HEK293 (cell line): Measurements from ENCODE around the gene ELOVL1.

Experiments used
- CTCF ChIA-PET: fragments of 350-600 bp; formaldehyde crosslinking; extraction: SDS; loops from one replicate; lab custom pipeline; 2021; ENCODE audit warnings: antibody characterized with exemption; lab: Yijun Ruan, JAX
- POLR2A ChIA-PET: fragments of 300-600 bp; formaldehyde crosslinking; extraction: SDS; loops from one replicate; lab custom pipeline; 2020; ENCODE audit warnings: antibody characterized with exemption, inconsistent platforms; lab: Yijun Ruan, JAX
- H3K27ac ChIP-seq: fragments of 200-500 bp; sonication (Bioruptor generic); 2 replicates; pipeline ENCODE4 v1.5.1; 2014; ENCODE audit warnings: low read depth, low read length, control low read depth, inconsistent platforms; ENCODE audit errors: extremely low read depth
- H3K36me3 ChIP-seq, 2 experiments: fragments of 200-500 bp in 1 of 2; sonication (Bioruptor generic) in 1 of 2; 1 replicate in 1 of 2; 2 replicates in 1 of 2; pipeline ENCODE4 v1.5.1; 2014 to 2017; ENCODE audit warnings: inconsistent platforms in 2 of 2, low read length in 2 of 2; ENCODE audit not compliant: control insufficient read depth in 2 of 2, insufficient read depth in 1 of 2
- H3K4me1 ChIP-seq: fragments of 200-500 bp; sonication (Bioruptor generic); 2 replicates; pipeline ENCODE4 v1.5.1; 2014; ENCODE audit warnings: mild to moderate bottlenecking, low read length, inconsistent platforms; ENCODE audit not compliant: control insufficient read depth, insufficient read depth
- H3K4me3 ChIP-seq: 2 replicates; pipeline ENCODE4 v1.5.1; 2011; ENCODE audit warnings: low read depth, mild to moderate bottlenecking, control low read depth, low read length, moderate library complexity
- H3K9me3 ChIP-seq: fragments of 200-500 bp; sonication (Bioruptor generic); 2 replicates; pipeline ENCODE4 v1.5.1; 2014; ENCODE audit warnings: low read depth, low read length, inconsistent platforms; ENCODE audit not compliant: control insufficient read depth, insufficient read depth
- BCL11A ChIP-seq: fragments of 450-650 bp; formaldehyde crosslinking; IDR thresholded peaks from 2 replicates; pipeline ENCODE4 v1.5.1; 2016; ENCODE audit warnings: low read depth, missing biosample characterization, missing genetic modification characterization
- MYNN ChIP-seq: fragments of 450-650 bp; formaldehyde crosslinking; IDR thresholded peaks from 2 replicates; pipeline ENCODE4 v1.5.1; 2016; ENCODE audit warnings: missing biosample characterization, missing genetic modification characterization, borderline replicate concordance
- SP3 ChIP-seq: fragments of 450-650 bp; formaldehyde crosslinking; IDR thresholded peaks from 2 replicates; pipeline ENCODE4 v1.5.1; 2016; ENCODE audit warnings: missing biosample characterization, missing genetic modification characterization
- TCF7L2 ChIP-seq: IDR thresholded peaks from 2 replicates; pipeline ENCODE4 v1.6.1; 2011; ENCODE audit warnings: low read depth, mild to moderate bottlenecking, inconsistent platforms, low read length, moderate library complexity, borderline replicate concordance
- TRIM28 ChIP-seq: IDR thresholded peaks from 2 replicates; pipeline ENCODE4 v1.6.1; 2011; ENCODE audit warnings: low read length, control low read depth, borderline replicate concordance
- ZBTB10 ChIP-seq: fragments of 450-650 bp; formaldehyde crosslinking; IDR thresholded peaks from 2 replicates; pipeline ENCODE4 v1.5.1; 2016; ENCODE audit warnings: missing biosample characterization, missing genetic modification characterization
- ZBTB17 ChIP-seq: fragments of 450-650 bp; formaldehyde crosslinking; IDR thresholded peaks from 2 replicates; pipeline ENCODE4 v1.5.1; 2016; ENCODE audit warnings: missing biosample characterization, missing genetic modification characterization
- ZBTB26 ChIP-seq: fragments of 450-650 bp; formaldehyde crosslinking; optimal IDR thresholded peaks from 2 replicates; pipeline ENCODE3; 2016; ENCODE audit warnings: missing biosample characterization, mild to moderate bottlenecking, missing genetic modification characterization
- ZEB2 ChIP-seq: fragments of 450-650 bp; formaldehyde crosslinking; IDR thresholded peaks from 2 replicates; pipeline ENCODE4 v1.5.1; 2016; ENCODE audit warnings: missing biosample characterization, missing genetic modification characterization
- ZNF138 ChIP-seq: fragments of 450-650 bp; formaldehyde crosslinking; IDR thresholded peaks from 2 replicates; pipeline ENCODE4 v1.5.1; 2016; ENCODE audit warnings: missing biosample characterization, missing genetic modification characterization, borderline replicate concordance
- ZNF148 ChIP-seq: fragments of 450-650 bp; formaldehyde crosslinking; IDR thresholded peaks from 2 replicates; pipeline ENCODE4 v1.5.0; 2017; ENCODE audit warnings: missing biosample characterization, missing genetic modification characterization, borderline replicate concordance
- ZNF184 ChIP-seq: fragments of 450-650 bp; IDR thresholded peaks from 2 replicates; pipeline ENCODE4 v1.5.1; 2018; ENCODE audit warnings: missing biosample characterization, mild to moderate bottlenecking, missing genetic modification characterization
- ZNF223 ChIP-seq: fragments of 450-650 bp; formaldehyde crosslinking; IDR thresholded peaks from 2 replicates; pipeline ENCODE4 v1.5.1; 2016; ENCODE audit warnings: missing biosample characterization, missing genetic modification characterization
- ZNF24 ChIP-seq: fragments of 450-650 bp; formaldehyde crosslinking; IDR thresholded peaks from 2 replicates; pipeline ENCODE4 v1.5.1; 2016; ENCODE audit warnings: missing biosample characterization, missing genetic modification characterization
- ZNF280C ChIP-seq: fragments of 450-650 bp; formaldehyde crosslinking; IDR thresholded peaks from 2 replicates; pipeline ENCODE4 v1.5.1; 2016; ENCODE audit warnings: missing biosample characterization, missing genetic modification characterization
- ZNF398 ChIP-seq: fragments of 450-650 bp; formaldehyde crosslinking; IDR thresholded peaks from 2 replicates; pipeline ENCODE4 v1.5.1; 2017; ENCODE audit warnings: missing biosample characterization, missing genetic modification characterization
- ZNF48 ChIP-seq: fragments of 450-650 bp; formaldehyde crosslinking; IDR thresholded peaks from 2 replicates; pipeline ENCODE4 v1.5.1; 2016; ENCODE audit warnings: missing biosample characterization, missing genetic modification characterization
- ZNF514 ChIP-seq: fragments of 450-650 bp; formaldehyde crosslinking; IDR thresholded peaks from 2 replicates; pipeline ENCODE4 v1.5.1; 2016; ENCODE audit warnings: missing biosample characterization, missing genetic modification characterization
- ZNF558 ChIP-seq: fragments of 450-650 bp; formaldehyde crosslinking; IDR thresholded peaks from 2 replicates; pipeline ENCODE4 v1.5.1; 2016; ENCODE audit warnings: missing biosample characterization, missing genetic modification characterization
- ZNF600 ChIP-seq: fragments of 450-650 bp; formaldehyde crosslinking; IDR thresholded peaks from 2 replicates; pipeline ENCODE4 v1.5.1; 2016; ENCODE audit warnings: missing biosample characterization, missing genetic modification characterization
- ZNF776 ChIP-seq: fragments of 450-650 bp; formaldehyde crosslinking; IDR thresholded peaks from 2 replicates; pipeline ENCODE4 v1.5.0; 2017; ENCODE audit warnings: missing biosample characterization, missing genetic modification characterization, borderline replicate concordance
- ZSCAN23 ChIP-seq: fragments of 450-650 bp; formaldehyde crosslinking; IDR thresholded peaks from 2 replicates; pipeline ENCODE4 v1.5.1; 2016; ENCODE audit warnings: missing biosample characterization, missing genetic modification characterization

ELOVL1 gene

GRCh38 chr1:43324810-43325209, 43.0 kb downstream of the ELOVL1 start (continued):
- TF ChIP-seq ZNF280C (no peak), ZNF184 (no peak), ZNF24 (no peak), ZNF223 (tag by site-specific recombination) (no peak)

- no peaks in the 10 kb centered on the region for H3K36me3 ChIP-seq
- no peaks in the 10 kb centered on the region for H3K4me1 ChIP-seq
- CTCF ChIA-PET = interaction anchor here (1.2 kb wide), 1 partner anchor 28 kb away, joined by 4 read pairs; no protein-coding TSS in a partner anchor
- no peaks in the 10 kb centered on the region for H3K9me3 ChIP-seq
- POLR2A ChIA-PET = no interaction called here
- no peak overlapping the region for H3K4me3 ChIP-seq
- no peak overlapping the region for H3K27ac ChIP-seq
- TF ChIP-seq ZNF398 (tag by site-specific recombination) (no peak), ZNF148 (tag by site-specific recombination) (no peak), MYNN (tag by site-specific recombination) (no peak), ZBTB17 (tag by site-specific recombination) (no peak), ZNF600 (tag by site-specific recombination) (no peak), ZBTB10 (tag by site-specific recombination) (no peak), ZNF280C (no peak), ZBTB26 (no peak), BCL11A (tag by site-specific recombination) (no peak), ZNF138 (tag by site-specific recombination) (no peak), ZEB2 (tag by site-specific recombination) (no peak), ZNF776 (tag by site-specific recombination) (no peak), ZSCAN23 (no peak), ZNF514 (tag by site-specific recombination) (no peak), TCF7L2 (no peak), SP3 (tag by site-specific recombination) (no peak), TRIM28 (no peak), ZNF48 (tag by site-specific recombination) (no peak), ZNF558 (tag by site-specific recombination) (no peak)
Observed at GRCh38 chr1:43322506-43322905, 45.3 kb downstream of the ELOVL1 start.
